HEK293T (cell line): ENCODE results near the gene ASAP3.
"Not testable (repeated sequence)": the region's sequence is repeated elsewhere in the genome, so short reads cannot be mapped to it uniquely, and the experiment has no call there.

Experiments used
- CTCF ChIA-PET: fragments of 350-600 bp; formaldehyde crosslinking; extraction: SDS; loops from one replicate; lab custom pipeline; 2021; ENCODE audit warnings: antibody characterized with exemption, inconsistent platforms; lab: Yijun Ruan, JAX
- POLR2A ChIA-PET: fragments of 350-600 bp; formaldehyde crosslinking; extraction: SDS; loops from one replicate; lab custom pipeline; 2020; ENCODE audit warnings: antibody characterized with exemption, inconsistent platforms; lab: Yijun Ruan, JAX
- DNase-seq: peaks from one replicate; pipeline ENCODE4 v3.0.0; 2012; ENCODE audit warnings: mixed read lengths; ENCODE audit errors: extremely low spot score
- ARNT ChIP-seq: fragments of 450-650 bp; IDR thresholded peaks from 2 replicates; pipeline ENCODE4 v1.6.1; 2017; ENCODE audit warnings: mild to moderate bottlenecking
- BHLHE40 ChIP-seq: fragments of 450-650 bp; IDR thresholded peaks from 2 replicates; pipeline ENCODE4 v1.6.1; 2016; ENCODE audit warnings: mild to moderate bottlenecking, moderate library complexity, borderline replicate concordance
- CTBP1 ChIP-seq: fragments of 450-650 bp; IDR thresholded peaks from 2 replicates; pipeline ENCODE4 v1.6.1; 2016; ENCODE audit warnings: borderline replicate concordance
- ELF4 ChIP-seq: fragments of 450-650 bp; IDR thresholded peaks from 2 replicates; pipeline ENCODE4 v1.6.1; 2017; ENCODE audit warnings: antibody characterized with exemption
- FOXA1 ChIP-seq: fragments of 450-650 bp; IDR thresholded peaks from 2 replicates; pipeline ENCODE4 v1.6.1; 2016; ENCODE audit warnings: mild to moderate bottlenecking
- FOXK2 ChIP-seq: fragments of 450-650 bp; IDR thresholded peaks from 2 replicates; pipeline ENCODE4 v1.6.1; 2016; ENCODE audit warnings: mild to moderate bottlenecking
- FOXM1 ChIP-seq: fragments of 450-650 bp; IDR thresholded peaks from 2 replicates; pipeline ENCODE4 v1.6.1; 2017; ENCODE audit warnings: mild to moderate bottlenecking, borderline replicate concordance
- HDGF ChIP-seq: fragments of 450-650 bp; IDR thresholded peaks from 2 replicates; pipeline ENCODE4 v1.6.1; 2017; ENCODE audit warnings: antibody characterized with exemption, borderline replicate concordance
- L3MBTL2 ChIP-seq: fragments of 450-650 bp; conservative IDR thresholded peaks from 2 replicates; pipeline ENCODE4 v1.6.1; 2016; ENCODE audit warnings: mild to moderate bottlenecking
- LEF1 ChIP-seq: fragments of 450-650 bp; IDR thresholded peaks from 2 replicates; pipeline ENCODE4 v1.6.1; 2017; ENCODE audit warnings: mild to moderate bottlenecking, borderline replicate concordance
- NFRKB ChIP-seq: fragments of 450-650 bp; IDR thresholded peaks from 2 replicates; pipeline ENCODE4 v1.6.1; 2016; ENCODE audit warnings: mild to moderate bottlenecking, moderate library complexity
- PKNOX1 ChIP-seq: fragments of 450-650 bp; IDR thresholded peaks from 2 replicates; pipeline ENCODE4 v1.6.1; 2016
- SP1 ChIP-seq: fragments of 450-650 bp; IDR thresholded peaks from 2 replicates; pipeline ENCODE4 v1.6.1; 2017
- SUZ12 ChIP-seq: fragments of 450-650 bp; IDR thresholded peaks from 2 replicates; pipeline ENCODE4 v1.6.1; 2016; ENCODE audit warnings: mild to moderate bottlenecking
- TARDBP ChIP-seq: fragments of 450-650 bp; IDR thresholded peaks from 2 replicates; pipeline ENCODE4 v1.6.1; 2016
- ZNF384 ChIP-seq: fragments of 450-650 bp; IDR thresholded peaks from 2 replicates; pipeline ENCODE4 v1.6.1; 2016

The ASAP3 gene

GRCh38 chr1:23517581-23517980 is 33.6 kb upstream of the ASAP3 start:
- CTCF ChIA-PET = no interaction called here
- POLR2A ChIA-PET = interaction anchor here (2.9 kb wide), 1 partner anchor 11 kb away, joined by 14 read pairs; no protein-coding TSS in a partner anchor
- TF ChIP-seq SUZ12 (no peak), TARDBP (no peak), NFRKB (no peak), L3MBTL2 (no peak), SP1 (no peak), HDGF (no peak), BHLHE40 (no peak), CTBP1 (no peak), ZNF384 (no peak), FOXK2 (no peak), ELF4 (no peak), PKNOX1 (no peak), FOXM1 (no peak), LEF1 (no peak), ARNT (no peak), FOXA1 (no peak)
- DNase-seq = no peak

- ChIA-PET POLR2A (interaction anchor here (2.1 to 2.2 kb wide), 2 partner anchors 12 to 14 kb away, joined by 4 to 6 read pairs; no protein-coding TSS in a partner anchor), CTCF (interaction anchor here (0.6 to 2.2 kb wide), 2 partner anchors 17 to 19 kb away, joined by 3 to 8 read pairs; no protein-coding TSS in a partner anchor)
- TF ChIP-seq LEF1 (no peak), ELF4 (no peak), ARNT (no peak), FOXA1 (no peak), FOXK2 (no peak), BHLHE40 (no peak), ZNF384 (no peak), FOXM1 (no peak), CTBP1 (no peak), SUZ12 (no peak), NFRKB (no peak), SP1 (no peak), HDGF (no peak), L3MBTL2 (no peak), PKNOX1 (no peak), TARDBP (no peak)
- DNase-seq = no peak
Observed at GRCh38 chr1:23515905-23516304, 31.9 kb upstream of the ASAP3 start.

- TF ChIP-seq ARNT (no peak), LEF1 (no peak), SP1 (no peak), SUZ12 (no peak)
- ChIA-PET POLR2A (interaction anchor here (2.1 kb wide), 1 partner anchor 14 kb away, joined by 4 read pairs; no protein-coding TSS in a partner anchor), CTCF (interaction anchor here (1.1 to 2.2 kb wide), 2 partner anchors 14 to 18 kb away, joined by 4 to 8 read pairs; no protein-coding TSS in a partner anchor)
Observed at GRCh38 chr1:23514111-23514679, 30.2 kb upstream of the ASAP3 start.

GRCh38 chr1:23509896-23510295 is 25.9 kb upstream of the ASAP3 start:
- ChIA-PET POLR2A (interaction anchor here (1.3 kb wide), 1 partner anchor 18 kb away, joined by 3 read pairs; no protein-coding TSS in a partner anchor), CTCF (interaction anchor here (0.9 kb wide), 1 partner anchor 13 kb away, joined by 3 read pairs; no protein-coding TSS in a partner anchor)
- TF ChIP-seq FOXM1 (no peak), PKNOX1 (no peak), BHLHE40 (no peak), ZNF384 (no peak), L3MBTL2 (no peak), ARNT (no peak), TARDBP (no peak), FOXK2 (no peak), NFRKB (no peak), LEF1 (no peak), FOXA1 (no peak), SP1 (no peak), ELF4 (no peak), SUZ12 (no peak), HDGF (no peak), CTBP1 (no peak)
- DNase-seq = no peak

More at GRCh38 chr1:23514111-23514679, 30.2 kb upstream of the ASAP3 start:
- no peak for DNase-seq

GRCh38 chr1:23506376-23507107 is 22.6 kb upstream of the ASAP3 start:
- ChIA-PET CTCF (interaction anchor here (1.3 kb wide), 1 partner anchor 33 kb away, joined by 6 read pairs; no protein-coding TSS in a partner anchor), POLR2A (interaction anchor here (1.1 to 2.7 kb wide), 3 partner anchors 13 to 25 kb away, joined by 3 to 10 read pairs (median 3); partner anchors contain the start of gene E2F2)
- no peak for DNase-seq
- TF ChIP-seq SP1 (no peak), FOXK2 (no peak), CTBP1 (no peak)

- ChIA-PET CTCF (interaction anchor here (1.3 kb wide), 1 partner anchor 34 kb away, joined by 6 read pairs; no protein-coding TSS in a partner anchor), POLR2A (interaction anchor here (1.2 kb wide), 1 partner anchor 25 kb away, joined by 3 read pairs; the partner anchor contains the start of gene E2F2)
- TF ChIP-seq CTBP1 = no peak
- TF ChIP-seq LEF1 = no peak
- no peak for TF ChIP-seq HDGF
- no peak for TF ChIP-seq FOXA1
- no peak for DNase-seq
Observed at GRCh38 chr1:23505851-23506250, 21.9 kb upstream of the ASAP3 start.

GRCh38 chr1:23504156-23504555 is 20.2 kb upstream of the ASAP3 start:
- POLR2A ChIA-PET, DNase-seq, CTCF ChIA-PET: not testable (repeated sequence)
